HepG2 (cell line): Measurements from ENCODE around the gene PDCD1LG2. TPM values are rescaled to one million over a fixed set of nuclear protein-coding genes. Genes with fewer than 3 reads are reported as not detected.

Source experiments
- ATAC-seq: fragments of 200-7000 bp; cut with Tn5 transposase; 3 replicates; pipeline ENCODE4 v1.9.1; 2020; ENCODE audit warnings: mild to moderate bottlenecking, moderate library complexity
- BruUV-seq: library from RNA; stranded (reverse); fragments of 400-500 nt; replicated peaks from 2 replicates; lab custom pipeline; 2021; lab: Mats Ljungman, UMichigan
- CTCF ChIA-PET: fragments of 300-600 bp; formaldehyde crosslinking; extraction: SDS; loops from one replicate; lab custom pipeline; 2021; ENCODE audit warnings: low total read pairs, inconsistent platforms, low intra/inter-chr PET ratio; lab: Yijun Ruan, JAX
- POLR2A ChIA-PET: fragments of 350-600 bp; sonication (Branson Sonifier 250); formaldehyde crosslinking; loops from one replicate; lab custom pipeline; 2020; ENCODE audit warnings: antibody characterized with exemption, inconsistent platforms; lab: Yijun Ruan, JAX
- DNase-seq: peaks from one replicate; pipeline ENCODE4 v3.0.0-alpha.2; 2015; ENCODE audit warnings: low spot score
- FAIRE-seq: peaks from 3 replicates; lab custom pipeline; 2011; peaks lifted over from hg19 to GRCh38; lab: Jason Lieb, UNC
- H2AFZ ChIP-seq: one replicate; pipeline ENCODE4 v1.6.1; 2011; ENCODE audit warnings: low read length, inconsistent platforms
- H3K27ac ChIP-seq: fragments of 300-600 bp; 3 replicates; pipeline ENCODE4 v1.8.0; 2011; ENCODE audit warnings: mixed run types, mild to moderate bottlenecking, mixed read lengths, low read length, inconsistent platforms; ENCODE audit not compliant: insufficient read depth; ENCODE audit errors: extremely low read length
- H3K27me3 ChIP-seq, 2 experiments: fragments of 200-600 bp in 1 of 2; 2 replicates in 1 of 2; 3 replicates in 1 of 2; pipeline versions ENCODE4 v1.6.0 to v1.8.0; 2011; ENCODE audit warnings: low read length in 2 of 2, mild to moderate bottlenecking in 2 of 2, moderate library complexity in 2 of 2, inconsistent platforms in 1 of 2; ENCODE audit not compliant: insufficient read depth in 2 of 2, control insufficient read depth in 1 of 2
- H3K36me3 ChIP-seq, 2 experiments: fragments of 200-600 bp in 1 of 2; replicated peaks in 1 of 2; 2 replicates in 1 of 2; 3 replicates in 1 of 2; pipeline versions ENCODE4 v1.5.1 to v1.8.0; 2011; ENCODE audit warnings: low read length in 2 of 2, inconsistent platforms in 1 of 2; ENCODE audit not compliant: insufficient read depth in 2 of 2, control insufficient read depth in 1 of 2
- H3K4me1 ChIP-seq: 2 replicates; pipeline ENCODE4 v1.5.1; 2012; ENCODE audit warnings: low read length, inconsistent platforms; ENCODE audit not compliant: insufficient read depth
- H3K4me2 ChIP-seq: 2 replicates; pipeline ENCODE4 v1.6.0; 2011; ENCODE audit warnings: low read depth, low read length, inconsistent platforms
- H3K4me3 ChIP-seq, 3 experiments: fragments of 200-600 bp in 1 of 3; sonication (generic), shearing (Covaris generic) in 1 of 3; replicated peaks in 1 of 3; 2 replicates each; pipeline ENCODE4 v1.5.1; 2011 to 2016; ENCODE audit warnings: low read length in 3 of 3, inconsistent platforms in 2 of 3, low read depth in 2 of 3, mild to moderate bottlenecking in 2 of 3, control low read depth in 1 of 3, mixed read lengths in 1 of 3; ENCODE audit not compliant: insufficient read depth in 1 of 3
- H3K79me2 ChIP-seq: one replicate; pipeline ENCODE4 v1.6.1; 2011; ENCODE audit warnings: low read length, inconsistent platforms; ENCODE audit not compliant: insufficient read depth
- H3K9ac ChIP-seq: 2 replicates; pipeline ENCODE4 v1.6.0; 2011; ENCODE audit warnings: mild to moderate bottlenecking, low read depth, low read length, inconsistent platforms; ENCODE audit not compliant: insufficient read depth
- H3K9me3 ChIP-seq: 2 replicates; pipeline ENCODE4 v1.5.1; 2012; ENCODE audit warnings: mild to moderate bottlenecking, low read length
- H4K20me1 ChIP-seq: 2 replicates; pipeline ENCODE4 v1.6.0; 2011; ENCODE audit warnings: inconsistent platforms, mild to moderate bottlenecking, low read length, moderate library complexity; ENCODE audit not compliant: insufficient read depth
- ATF3 ChIP-seq: sonication (generic); formaldehyde crosslinking; IDR thresholded peaks from 2 replicates; pipeline ENCODE4 v1.4.0; 2020; ENCODE audit warnings: missing genetic modification reagents
- DNMT3B ChIP-seq: conservative IDR thresholded peaks from 2 replicates; pipeline ENCODE4 v1.6.1; 2016; ENCODE audit warnings: missing biosample characterization, control low read depth
- E2F5 ChIP-seq: sonication (generic); formaldehyde crosslinking; conservative IDR thresholded peaks from 2 replicates; pipeline ENCODE4 v1.4.0; 2020; ENCODE audit warnings: missing genetic modification reagents
- FOXJ3 ChIP-seq: sonication (generic); formaldehyde crosslinking; IDR thresholded peaks from 2 replicates; pipeline ENCODE4 v1.4.0; 2020; ENCODE audit warnings: missing genetic modification reagents, mild to moderate bottlenecking, borderline replicate concordance
- FOXK2 ChIP-seq: fragments of 450-650 bp; IDR thresholded peaks from 2 replicates; pipeline ENCODE4 v1.6.1; 2016
- GPN1 ChIP-seq: sonication (generic); formaldehyde crosslinking; IDR thresholded peaks from 2 replicates; pipeline ENCODE4 v1.5.1; 2020; ENCODE audit warnings: missing genetic modification reagents, borderline replicate concordance
- HBP1 ChIP-seq: IDR thresholded peaks from 2 replicates; pipeline ENCODE4 v1.6.1; 2016; ENCODE audit warnings: low read depth, control low read depth
- MTA3 ChIP-seq: sonication (generic); formaldehyde crosslinking; IDR thresholded peaks from 2 replicates; pipeline ENCODE4 v1.4.0; 2020; ENCODE audit warnings: missing genetic modification reagents
- MXI1 ChIP-seq: IDR thresholded peaks from 3 replicates; pipeline ENCODE4 v1.6.1; 2012; ENCODE audit warnings: low read depth, low read length, inconsistent platforms, borderline replicate concordance
- NAIF1 ChIP-seq: sonication (generic); formaldehyde crosslinking; IDR thresholded peaks from 2 replicates; pipeline ENCODE4 v1.5.0; 2020; ENCODE audit warnings: mild to moderate bottlenecking, missing genetic modification reagents, borderline replicate concordance
- NFE2L1 ChIP-seq: sonication (generic); formaldehyde crosslinking; IDR thresholded peaks from 2 replicates; pipeline ENCODE4 v1.4.0; 2020; ENCODE audit warnings: missing genetic modification reagents, mild to moderate bottlenecking, borderline replicate concordance
- NR0B2 ChIP-seq: sonication (generic); formaldehyde crosslinking; IDR thresholded peaks from 2 replicates; pipeline ENCODE4 v1.4.0; 2020; ENCODE audit warnings: mild to moderate bottlenecking, missing genetic modification reagents
- PHB2 ChIP-seq: fragments of 450-650 bp; IDR thresholded peaks from 2 replicates; pipeline ENCODE4 v1.6.1; 2018; ENCODE audit not compliant: partially characterized antibody
- PHF8 ChIP-seq: sonication (generic); formaldehyde crosslinking; IDR thresholded peaks from 2 replicates; pipeline ENCODE4 v1.5.0; 2020; ENCODE audit warnings: missing genetic modification reagents
- PRDM10 ChIP-seq: sonication (generic); formaldehyde crosslinking; IDR thresholded peaks from 2 replicates; pipeline ENCODE4 v1.4.0; 2020; ENCODE audit warnings: low read depth, missing genetic modification reagents
- SRY ChIP-seq: sonication (generic); formaldehyde crosslinking; IDR thresholded peaks from 2 replicates; pipeline ENCODE4 v1.8.0; 2022; ENCODE audit warnings: mild to moderate bottlenecking, missing genetic modification reagents
- TAF1 ChIP-seq: sonication (generic); formaldehyde crosslinking; IDR thresholded peaks from 2 replicates; pipeline ENCODE4 v1.4.0; 2020; ENCODE audit warnings: missing genetic modification reagents
- ZFP82 ChIP-seq: sonication (generic); formaldehyde crosslinking; IDR thresholded peaks from 2 replicates; pipeline ENCODE4 v1.5.1; 2020; ENCODE audit warnings: mild to moderate bottlenecking, missing genetic modification reagents, borderline replicate concordance
- ZNF331 ChIP-seq: sonication (generic); formaldehyde crosslinking; IDR thresholded peaks from 2 replicates; pipeline ENCODE4 v1.4.0; 2020; ENCODE audit warnings: missing genetic modification reagents
- ZNF605 ChIP-seq: sonication (generic); formaldehyde crosslinking; IDR thresholded peaks from 2 replicates; pipeline ENCODE4 v1.8.0; 2022; ENCODE audit warnings: mild to moderate bottlenecking, missing genetic modification reagents
- WGBS: methylation state at CpG from one replicate; pipeline ENCODE4 v1.1.6; 2017; ENCODE audit warnings: low lambda C conversion rate; 5-methylcytosine and 5-hydroxymethylcytosine counted together
- in situ Hi-C: cut with HindIII; loops from 2 replicates; pipeline ENCODE4 v1.10.0; 2017; ENCODE audit warnings: low pct_unique_long_range_greater_than_20kb; ENCODE audit not compliant: extremely low pct_ligation_motif_present
- intact Hi-C: fragments of 100-400 bp; cut with micrococcal nuclease; formaldehyde crosslinking; loops from one replicate; pipeline ENCODE4 v1.10.0; 2022; ENCODE audit not compliant: unreplicated experiment
- polyA plus RNA-seq, 8 experiments: library from polyadenylated mRNA; depleted of rRNA in 3 of 8; stranded (reverse) in 7 of 8; unstranded in 1 of 8; fragments of >200 nt; fragmentation: Illumina TruSeq in 4 of 8; extraction: Trizol in 4 of 8; gene quantifications; 2 replicates each; pipeline versions ENCODE4 v1.2.1 to v1.2.3, GENCODE V29; 2011 to 2016; ENCODE audit warnings: low read depth in 4 of 8, missing spikeins in 1 of 8, mixed read lengths in 1 of 8; ENCODE audit not compliant: insufficient read depth in 1 of 8
- total RNA-seq, 5 experiments: library from RNA; depleted of rRNA; stranded (reverse); fragments of >200 nt; fragmentation: Illumina TruSeq; extraction: Trizol; gene quantifications; 2 replicates each; pipeline ENCODE4 v1.2.3, GENCODE V29; 2016; ENCODE audit warnings: low read depth in 1 of 5

The PDCD1LG2 gene
- total and polyA plus RNA-seq, 2 of the 13 experiments (the other 11 are each of a cell fraction or from before 2014, with no cell fraction given) = not detected

GRCh38 chr9:5486988-5487387, 23.3 kb upstream of the PDCD1LG2 start:
- intact Hi-C loops = no loop called here
- no peak overlapping the region for H3K9ac ChIP-seq

More at GRCh38 chr9:5486988-5487387, 23.3 kb upstream of the PDCD1LG2 start:
- no peak overlapping the region for H2AFZ ChIP-seq
- H4K20me1 ChIP-seq = no peaks in the 10 kb centered on the region
- no TSS peak for BruUV-seq
- in situ Hi-C loops = no loop called here
- ChIA-PET POLR2A (no interaction called here), CTCF (no interaction called here)
- FAIRE-seq = no peak
- H3K36me3 ChIP-seq = no peaks in the 10 kb centered on the region
- H3K27me3 ChIP-seq = peaks cover 0 to 4% of the 10 kb centered on the region in 2 experiments; a peak in 1 of 5 replicates
- no peak for DNase-seq
- 30% methylated on average over 5 of the region's 5 CpGs for WGBS
- no peak for ATAC-seq
- no peak overlapping the region for H3K4me3 ChIP-seq
- H3K27ac ChIP-seq = no peak overlapping the region
- H3K9me3 ChIP-seq = no peaks in the 10 kb centered on the region
- TF ChIP-seq NAIF1 (CRISPR knock-in tag) (no peak), E2F5 (CRISPR knock-in tag) (no peak), ZFP82 (CRISPR knock-in tag) (no peak), GPN1 (CRISPR knock-in tag) (no peak), SRY (CRISPR knock-in tag) (no peak), MTA3 (CRISPR knock-in tag) (no peak), PHB2 (no peak), MXI1 (no peak), FOXK2 (no peak), DNMT3B (no peak), ATF3 (CRISPR knock-in tag) (no peak), HBP1 (CRISPR knock-in tag) (no peak), PRDM10 (CRISPR knock-in tag) (no peak), ZNF605 (CRISPR knock-in tag) (no peak), ZNF331 (CRISPR knock-in tag) (no peak), FOXJ3 (CRISPR knock-in tag) (no peak), PHF8 (no peak), NFE2L1 (no peak), TAF1 (CRISPR knock-in tag) (no peak), NR0B2 (no peak)
- H3K79me2 ChIP-seq = no peaks in the 10 kb centered on the region
- H3K4me2 ChIP-seq = no peak overlapping the region
- peaks cover 6% of the 10 kb centered on the region; the same call in 1 of the 2 replicates for H3K4me1 ChIP-seq
